ENCODE results near the gene NCAPG2. TPM values are rescaled to one million over a fixed set of nuclear protein-coding genes. Genes with fewer than 3 reads are reported as not detected.

NCAPG2 gene
- total RNA-seq, 1 experiment from 2014 or later, result 67.3 TPM

DNA sequence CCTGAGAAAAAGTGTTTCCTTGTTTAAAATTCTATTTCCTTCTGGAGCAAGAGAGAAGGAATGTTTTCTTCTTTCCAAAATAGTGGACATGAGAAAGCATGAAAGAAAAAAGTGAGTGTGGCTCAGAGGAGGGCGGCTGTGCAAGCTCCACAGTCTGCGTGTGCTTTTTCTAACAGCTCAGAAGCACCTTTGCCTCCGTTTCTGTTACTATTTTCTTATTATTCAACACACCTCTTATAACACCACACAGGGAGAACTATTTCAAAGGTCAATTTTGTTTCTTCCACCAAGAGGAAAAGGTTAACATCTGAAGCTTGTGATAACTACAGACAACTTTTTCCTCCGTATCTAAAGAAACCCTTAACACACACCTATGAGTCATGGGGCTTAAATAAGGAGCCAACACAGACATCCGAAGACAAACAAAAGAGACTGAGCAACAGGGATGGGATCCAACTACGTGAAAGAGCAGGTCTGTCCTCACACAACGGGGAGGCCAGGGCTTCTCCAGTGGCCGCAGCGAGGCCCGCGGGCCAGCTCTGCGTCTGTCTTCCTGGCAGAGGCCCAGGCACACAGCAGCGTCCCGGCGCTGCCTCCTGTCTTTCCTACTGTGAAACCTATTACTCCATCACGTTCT is 36.2 kb upstream of the NCAPG2 start:
- DNase-seq, result no peak
- CTCF ChIA-PET, result interaction anchor here (0.7 kb wide), 1 partner anchor 114 kb away, joined by 3 read pairs; no protein-coding TSS in a partner anchor
- BruUV-seq (replicated peaks), result no TSS peak
- Mint-ChIP-seq H3K9me3 (ENCODE audit: unreplicated experiment) (no peaks in the 10 kb centered on the region), H3K4me3 (ENCODE audit: unreplicated experiment) (no peak overlapping the region), H3K27ac (ENCODE audit: unreplicated experiment) (no peak overlapping the region), H3K36me3 (ENCODE audit: insufficient read depth, unreplicated experiment) (peaks cover 83% of the 10 kb centered on the region), H3K27me3 (ENCODE audit: insufficient read depth, unreplicated experiment) (no peaks in the 10 kb centered on the region), H3K4me1 (ENCODE audit: low read depth, unreplicated experiment) (peaks cover 7% of the 10 kb centered on the region)
- Histone ChIP-seq H3K36me3 (ENCODE audit: control insufficient read depth, insufficient read depth, low read length) (peaks cover 3% of the 10 kb centered on the region), H3K4me3 (ENCODE audit: low read depth, low read length) (no peak overlapping the region), H3K4me1 (no peaks in the 10 kb centered on the region), H3K9me3 (no peaks in the 10 kb centered on the region), H3K27me3 (replicated peaks; ENCODE audit: control insufficient read depth, insufficient read depth, low read length) (no peaks in the 10 kb centered on the region)
- intact Hi-C loops (cut with micrococcal nuclease; ENCODE audit: unreplicated experiment), result no loop called here
- TF ChIP-seq, protein P1, sequence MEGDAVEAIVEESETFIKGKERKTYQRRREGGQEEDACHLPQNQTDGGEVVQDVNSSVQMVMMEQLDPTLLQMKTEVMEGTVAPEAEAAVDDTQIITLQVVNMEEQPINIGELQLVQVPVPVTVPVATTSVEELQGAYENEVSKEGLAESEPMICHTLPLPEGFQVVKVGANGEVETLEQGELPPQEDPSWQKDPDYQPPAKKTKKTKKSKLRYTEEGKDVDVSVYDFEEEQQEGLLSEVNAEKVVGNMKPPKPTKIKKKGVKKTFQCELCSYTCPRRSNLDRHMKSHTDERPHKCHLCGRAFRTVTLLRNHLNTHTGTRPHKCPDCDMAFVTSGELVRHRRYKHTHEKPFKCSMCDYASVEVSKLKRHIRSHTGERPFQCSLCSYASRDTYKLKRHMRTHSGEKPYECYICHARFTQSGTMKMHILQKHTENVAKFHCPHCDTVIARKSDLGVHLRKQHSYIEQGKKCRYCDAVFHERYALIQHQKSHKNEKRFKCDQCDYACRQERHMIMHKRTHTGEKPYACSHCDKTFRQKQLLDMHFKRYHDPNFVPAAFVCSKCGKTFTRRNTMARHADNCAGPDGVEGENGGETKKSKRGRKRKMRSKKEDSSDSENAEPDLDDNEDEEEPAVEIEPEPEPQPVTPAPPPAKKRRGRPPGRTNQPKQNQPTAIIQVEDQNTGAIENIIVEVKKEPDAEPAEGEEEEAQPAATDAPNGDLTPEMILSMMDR (IDR thresholded peaks at IDR 0.05; ENCODE audit: insufficient read depth in 1 of 2, low read depth in 1 of 2, low read length in 1 of 2, severe bottlenecking in 1 of 2, unreplicated experiment in 1 of 2), result no peak
- POLR2A ChIA-PET, result interaction anchor here (1.0 kb wide), 1 partner anchor 36 kb away, joined by 3 read pairs; the partner anchor contains the start of gene NCAPG2

DNA sequence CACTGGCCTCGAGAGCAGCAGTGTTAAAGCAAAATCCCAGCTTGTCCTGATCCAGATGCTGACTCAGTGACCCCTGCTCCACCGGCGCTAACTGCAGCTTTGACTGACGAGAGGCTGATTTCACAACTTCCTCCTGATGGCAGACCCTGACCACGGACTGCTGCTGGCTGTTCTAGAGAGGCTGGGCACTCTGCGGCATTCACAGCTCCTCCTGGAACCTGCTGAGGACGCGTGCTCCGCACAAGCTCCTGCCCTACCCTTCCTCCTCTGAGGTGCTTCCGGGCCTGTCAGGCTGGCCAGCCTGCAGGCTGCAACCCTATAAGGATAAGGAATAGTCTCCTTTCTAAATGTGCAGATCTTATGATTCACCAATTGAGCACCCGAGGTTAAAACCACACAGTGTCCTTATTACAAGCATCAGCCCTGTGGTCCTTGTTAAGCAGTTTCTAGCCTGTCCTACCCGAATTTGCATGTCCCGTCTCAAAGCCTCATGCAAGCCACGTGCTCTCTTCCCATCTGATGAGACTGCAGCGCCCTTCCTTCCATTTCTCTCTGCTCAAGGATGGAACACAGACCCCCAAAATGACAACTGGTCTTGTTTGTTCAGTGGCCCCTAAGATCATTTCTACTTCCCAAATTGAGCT is 35.5 kb upstream of the NCAPG2 start:
- H3K27me3 ChIP-seq (replicated peaks; ENCODE audit: control insufficient read depth, insufficient read depth, low read length), result no peaks in the 10 kb centered on the region
- Mint-ChIP-seq H3K4me1 (ENCODE audit: low read depth, unreplicated experiment) (peaks cover 7% of the 10 kb centered on the region), H3K36me3 (ENCODE audit: insufficient read depth, unreplicated experiment) (peaks cover 82% of the 10 kb centered on the region), H3K27me3 (ENCODE audit: insufficient read depth, unreplicated experiment) (no peaks in the 10 kb centered on the region), H3K27ac (ENCODE audit: unreplicated experiment) (no peak overlapping the region), H3K9me3 (ENCODE audit: unreplicated experiment) (no peaks in the 10 kb centered on the region), H3K4me3 (ENCODE audit: unreplicated experiment) (no peak overlapping the region)
- DNase-seq, result no peak
- no peak overlapping the region for H3K4me3 ChIP-seq (ENCODE audit: low read depth, low read length)
- ChIA-PET CTCF (no interaction called here), POLR2A (interaction anchor here (1.0 kb wide), 1 partner anchor 35 kb away, joined by 3 read pairs; the partner anchor contains the start of gene NCAPG2)
- intact Hi-C loops (cut with micrococcal nuclease; ENCODE audit: unreplicated experiment), result no loop called here
- no peaks in the 10 kb centered on the region for H3K4me1 ChIP-seq
- no TSS peak for BruUV-seq (replicated peaks)
- H3K9me3 ChIP-seq, result no peaks in the 10 kb centered on the region
- peaks cover 3% of the 10 kb centered on the region for H3K36me3 ChIP-seq (ENCODE audit: control insufficient read depth, insufficient read depth, low read length)
- TF ChIP-seq, protein P1 (IDR thresholded peaks at IDR 0.05; ENCODE audit: insufficient read depth in 1 of 2, low read depth in 1 of 2, low read length in 1 of 2, severe bottlenecking in 1 of 2, unreplicated experiment in 1 of 2), result no peak

DNA sequence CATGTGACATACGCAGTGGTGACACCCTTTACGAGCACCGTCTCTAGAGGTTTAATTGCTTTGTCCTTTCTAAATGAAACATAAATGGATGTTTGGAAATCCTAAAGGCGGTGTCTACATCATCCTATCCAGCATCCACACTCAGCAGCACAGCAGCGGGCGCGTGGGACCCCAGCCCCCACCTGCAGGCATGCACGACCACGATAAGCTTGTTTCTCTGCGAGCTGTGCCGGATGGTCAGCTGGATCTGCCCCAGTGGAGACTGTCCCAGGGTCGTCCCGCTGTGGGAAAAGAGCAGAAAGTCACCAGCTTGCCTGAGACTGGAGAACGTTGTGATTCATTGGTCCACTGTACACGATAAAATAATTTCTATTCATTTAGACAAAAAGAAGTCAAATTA is 34.2 kb upstream of the NCAPG2 start:
- Mint-ChIP-seq H3K27ac (ENCODE audit: unreplicated experiment) (no peak overlapping the region), H3K4me3 (ENCODE audit: unreplicated experiment) (no peak overlapping the region), H3K4me1 (ENCODE audit: low read depth, unreplicated experiment) (peaks cover 7% of the 10 kb centered on the region), H3K36me3 (ENCODE audit: insufficient read depth, unreplicated experiment) (peaks cover 87% of the 10 kb centered on the region), H3K27me3 (ENCODE audit: insufficient read depth, unreplicated experiment) (no peaks in the 10 kb centered on the region), H3K9me3 (ENCODE audit: unreplicated experiment) (no peaks in the 10 kb centered on the region)
- intact Hi-C loops (cut with micrococcal nuclease; ENCODE audit: unreplicated experiment), result no loop called here
- no peak for DNase-seq
- no peaks in the 10 kb centered on the region for H3K9me3 ChIP-seq
- peaks cover 3% of the 10 kb centered on the region for H3K36me3 ChIP-seq (ENCODE audit: control insufficient read depth, insufficient read depth, low read length)
- H3K4me3 ChIP-seq (ENCODE audit: low read depth, low read length), result no peak overlapping the region
- POLR2A ChIA-PET, result no interaction called here
- no peaks in the 10 kb centered on the region for H3K27me3 ChIP-seq (replicated peaks; ENCODE audit: control insufficient read depth, insufficient read depth, low read length)
- no peaks in the 10 kb centered on the region for H3K4me1 ChIP-seq
- TF ChIP-seq, protein P1 (IDR thresholded peaks at IDR 0.05; ENCODE audit: insufficient read depth in 1 of 2, low read depth in 1 of 2, low read length in 1 of 2, severe bottlenecking in 1 of 2, unreplicated experiment in 1 of 2), result no peak
- CTCF ChIA-PET, result no interaction called here
- no TSS peak for BruUV-seq (replicated peaks)

All from Caco-2 (cell line).